AG09309 (cell line): ENCODE data around the gene ENDOU.

Experiments
- DNase-seq: peaks from one replicate; pipeline ENCODE4 v3.0.0-alpha.2; 2010; ENCODE audit warnings: low read depth
- H3K4me3 ChIP-seq: 2 replicates; pipeline ENCODE4 v1.5.1; 2011; ENCODE audit warnings: mild to moderate bottlenecking, low read depth, low read length, moderate library complexity; ENCODE audit not compliant: control insufficient read depth
- CTCF ChIP-seq: IDR thresholded peaks from 2 replicates; pipeline ENCODE4 v1.5.1; 2011; ENCODE audit warnings: mild to moderate bottlenecking, low read depth, low read length, inconsistent platforms; ENCODE audit not compliant: insufficient read depth, control insufficient read depth; ENCODE audit errors: missing control alignments

Gene ENDOU

GRCh38 chr12:47747596-47748506, 22.6 kb upstream of the ENDOU start:
- TF ChIP-seq CTCF = no peak
- DNase-seq = no peak
- H3K4me3 ChIP-seq = no peak overlapping the region

GRCh38 chr12:47747126-47747525, 21.8 kb upstream of the ENDOU start:
- DNase-seq = no peak
- H3K4me3 ChIP-seq = no peak overlapping the region
- TF ChIP-seq CTCF = no peak

DNA sequence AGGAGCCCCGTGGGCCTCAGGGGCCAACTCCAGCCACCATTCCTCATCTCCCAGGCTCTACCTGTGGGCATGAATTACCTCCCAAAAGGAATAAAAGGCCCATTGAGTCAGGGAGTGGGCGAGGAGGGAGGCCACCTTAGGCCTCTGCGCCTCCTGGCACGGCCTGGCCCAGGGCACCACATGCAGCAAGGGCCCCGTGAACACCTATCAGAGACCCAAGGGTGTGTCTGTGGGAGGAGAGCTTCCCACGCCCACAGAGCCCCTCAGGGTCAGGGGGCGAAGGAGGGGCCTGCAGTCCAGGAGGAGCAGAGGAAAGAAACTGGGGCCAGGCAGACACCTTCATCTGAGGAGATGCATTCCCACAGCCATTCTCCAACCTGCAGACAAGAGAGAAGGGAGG, 21.2 kb upstream of the ENDOU start:
- no peak for DNase-seq
- TF ChIP-seq CTCF = no peak

DNA sequence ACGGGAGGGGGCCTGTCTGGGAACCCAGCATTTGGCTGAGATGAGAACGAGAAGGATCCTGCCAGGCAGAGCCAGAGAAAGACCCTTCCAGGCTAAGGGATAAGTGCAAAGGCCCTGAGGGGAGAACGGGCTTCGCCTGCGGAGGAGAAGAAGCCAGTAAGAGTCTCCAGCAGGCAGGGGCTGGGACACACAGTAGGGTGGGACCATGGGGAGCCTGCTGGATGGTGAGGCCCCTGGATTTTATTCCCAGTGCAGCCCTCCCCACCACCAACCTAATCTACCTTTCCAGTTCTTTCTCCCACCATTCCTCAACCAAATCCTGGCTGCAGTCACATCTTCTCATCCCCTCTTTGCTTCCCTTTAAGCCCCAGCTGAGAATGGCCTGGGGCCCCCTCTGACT, 20.8 kb upstream of the ENDOU start:
- no peak overlapping the region for H3K4me3 ChIP-seq
- DNase-seq = no peak
- no peak for TF ChIP-seq CTCF

More for the DNA sequence above, 21.2 kb upstream of the ENDOU start:
- no peak overlapping the region for H3K4me3 ChIP-seq

DNA sequence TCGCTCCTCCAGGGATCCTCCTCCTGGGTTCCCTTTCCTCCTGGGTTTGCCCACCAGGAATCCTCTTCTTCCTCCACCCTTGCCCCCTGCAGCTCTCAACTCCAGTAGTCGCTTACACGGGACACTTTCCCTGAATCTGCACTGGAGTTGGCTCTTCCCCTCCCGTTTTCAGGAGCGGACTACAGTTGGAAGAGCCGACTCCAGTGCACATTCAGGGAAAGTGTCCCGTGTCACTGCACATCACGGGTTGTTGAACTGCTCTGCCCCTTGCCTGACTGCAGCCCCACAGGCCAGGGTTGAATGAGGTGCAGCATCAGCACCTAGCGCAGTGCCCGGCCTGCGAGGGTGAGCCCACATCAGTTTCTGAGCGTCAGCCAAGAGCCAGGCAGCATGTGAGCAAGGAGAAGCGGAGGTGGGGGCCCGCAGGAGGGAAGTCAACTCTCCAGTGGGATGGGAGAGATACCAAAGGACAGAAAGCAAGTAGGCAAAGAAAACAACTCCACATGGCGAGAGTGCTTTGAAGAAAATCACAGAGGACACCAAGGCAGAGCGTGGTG, 20.3 kb upstream of the ENDOU start:
- TF ChIP-seq CTCF = no peak
- DNase-seq = no peak
- H3K4me3 ChIP-seq = no peak overlapping the region

GRCh38 chr12:47744778-47745436, 19.6 kb upstream of the ENDOU start:
- no peak overlapping the region for H3K4me3 ChIP-seq
- TF ChIP-seq CTCF = no peak
- no peak for DNase-seq
